HG03439 (cell line): ENCODE results near the gene ZCCHC10.

ENCODE experiments used
- ATAC-seq: cut with Tn5 transposase; IDR thresholded peaks from one replicate; pipeline ENCODE4 v1.9.1; 2021; ENCODE audit warnings: mild to moderate bottlenecking, moderate library complexity; ENCODE audit not compliant: unreplicated experiment

The ZCCHC10 gene

GRCh38 chr5:133025804-133026663 lies at the start of gene ZCCHC10:
ZCCHC10 (minus strand) TSS chr5:133026549; CDS start chr5:133026537, 12 bp downstream.
- peak; percentile 90 for ATAC-seq

DNA sequence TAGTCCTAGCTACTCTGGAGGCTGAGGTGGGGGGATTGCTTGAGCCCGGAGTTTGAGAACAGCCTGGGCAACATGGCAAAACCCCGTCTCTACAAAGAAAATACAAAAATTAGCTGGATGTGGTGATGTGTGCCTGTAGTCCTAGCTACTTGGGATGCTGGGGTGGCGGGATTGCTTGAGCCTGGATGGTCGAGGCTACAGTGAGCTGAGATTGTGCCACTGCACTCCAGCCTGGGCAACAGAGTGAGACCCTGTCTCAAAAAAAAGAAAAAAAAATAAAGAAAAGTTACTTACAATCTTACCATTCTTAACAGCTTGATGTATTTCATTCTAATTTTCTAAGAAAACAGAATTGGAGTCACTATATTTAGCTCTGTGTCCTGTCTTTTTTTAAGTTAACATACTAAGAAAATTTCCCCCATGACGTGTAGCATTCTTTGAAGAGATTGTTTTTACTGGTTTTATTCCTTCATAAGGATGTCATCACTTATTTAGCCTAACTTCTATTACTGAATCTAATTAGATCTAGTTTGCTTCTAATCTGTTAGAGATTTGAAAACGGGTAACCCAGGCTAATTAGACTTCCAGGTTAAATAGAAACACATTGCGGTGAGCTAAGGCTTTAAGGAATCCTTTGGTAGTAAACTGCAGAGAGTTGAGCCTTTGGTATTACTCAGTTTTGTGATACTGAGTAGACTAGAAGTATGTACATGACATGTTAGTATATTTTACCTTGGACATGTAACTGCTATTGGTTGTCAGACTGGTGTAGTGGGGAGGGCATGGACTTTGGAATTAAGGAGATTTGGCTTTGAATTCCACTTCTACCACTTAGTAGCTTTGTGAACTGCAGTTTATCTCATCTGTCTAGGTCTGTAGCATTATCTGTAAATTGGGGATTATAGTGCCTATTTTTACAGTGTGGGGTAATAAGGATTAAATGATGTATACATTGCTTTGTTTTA lies 49.5 kb upstream of the ZCCHC10 start:
- no peak for ATAC-seq

DNA sequence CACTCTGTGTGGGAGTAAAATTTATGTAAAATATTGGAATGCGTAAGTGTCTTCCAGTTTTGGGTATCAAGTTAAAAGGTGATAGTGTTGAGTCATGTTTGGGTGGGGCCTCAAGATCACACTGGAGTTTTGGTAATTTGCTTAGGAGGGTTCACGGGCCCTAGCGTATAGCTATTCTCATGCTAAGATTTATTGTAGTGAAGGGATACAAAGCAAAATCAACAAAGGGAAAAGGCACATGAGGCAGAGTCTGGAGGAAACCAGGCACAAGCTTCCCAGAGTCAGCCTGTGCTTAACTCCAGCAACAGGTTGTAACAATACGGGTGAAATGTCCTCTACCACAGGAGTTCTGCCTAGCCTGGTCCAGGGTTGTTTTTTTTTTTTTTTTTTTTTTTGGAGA lies 45.7 kb upstream of the ZCCHC10 start:
- no peak for ATAC-seq

DNA sequence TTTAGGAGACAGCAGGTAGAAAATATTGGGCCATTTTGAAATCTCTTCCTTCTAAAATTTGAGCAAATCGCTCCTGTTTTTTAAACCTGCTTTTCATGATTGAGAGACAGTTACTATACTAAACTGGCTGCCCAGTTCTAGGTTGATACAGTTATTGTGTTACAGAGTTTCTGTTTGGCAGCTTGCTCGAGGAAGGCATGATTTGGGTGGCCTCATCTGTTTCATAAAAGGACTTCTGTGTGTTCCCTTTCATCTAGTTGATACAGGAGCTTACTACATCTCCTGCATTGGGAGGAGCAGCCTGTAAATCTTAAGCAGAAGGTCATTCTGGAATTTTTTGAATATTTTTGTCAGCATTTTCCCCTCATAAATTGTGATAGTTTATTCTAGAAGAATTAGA lies 39.7 kb upstream of the ZCCHC10 start:
- no peak for ATAC-seq

- ATAC-seq, result no peak
Measured at GRCh38 chr5:133065471-133065870, 39.1 kb upstream of the ZCCHC10 start.

DNA sequence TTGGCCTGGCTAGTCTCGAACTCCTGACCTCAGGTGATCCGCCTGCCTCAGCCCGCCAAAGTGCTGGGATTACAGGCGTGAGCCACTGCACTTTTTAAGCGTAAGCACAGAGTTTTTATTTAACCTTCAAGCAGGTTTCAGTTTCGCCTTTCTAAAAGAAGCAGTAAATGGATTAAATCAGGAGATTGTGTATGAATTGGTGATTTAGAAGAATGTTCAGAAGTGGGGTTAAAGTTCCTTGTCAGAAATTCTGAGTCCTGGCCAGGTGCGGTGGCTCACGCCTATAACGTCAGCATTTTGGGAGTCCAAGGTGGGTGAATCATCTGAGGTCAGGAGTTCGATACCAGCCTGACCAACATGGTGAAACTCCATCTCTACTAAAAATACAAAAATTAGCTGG lies 37.6 kb upstream of the ZCCHC10 start:
- ATAC-seq, result no peak

- ATAC-seq, result no peak
Measured at GRCh38 chr5:133062276-133062675, 35.9 kb upstream of the ZCCHC10 start.

DNA sequence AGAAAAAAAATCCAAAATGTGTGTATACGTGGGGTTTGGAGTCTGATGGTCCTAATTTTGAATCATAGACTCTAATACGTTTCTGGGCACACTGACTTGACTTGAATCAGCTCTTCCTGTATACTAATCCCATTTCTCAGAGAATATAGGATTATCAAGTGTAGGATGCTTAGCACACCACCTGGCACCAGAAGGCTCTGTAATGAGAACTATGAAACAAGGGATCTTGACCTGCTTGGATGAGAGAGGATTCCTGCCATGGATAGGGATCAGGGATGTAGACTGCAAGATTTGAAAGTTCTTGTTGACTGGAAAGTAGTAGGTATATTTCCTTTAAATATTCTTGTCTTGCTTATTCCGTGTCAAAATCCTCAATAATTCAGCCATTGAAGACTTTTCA lies 33.3 kb upstream of the ZCCHC10 start:
- ATAC-seq, result no peak

- no peak for ATAC-seq
Measured at GRCh38 chr5:133056891-133057290, 30.5 kb upstream of the ZCCHC10 start.

GRCh38 chr5:133054697-133055471 lies 28.5 kb upstream of the ZCCHC10 start:
- no peak for ATAC-seq

- ATAC-seq, result no peak
Measured at GRCh38 chr5:133053448-133053847, 27.1 kb upstream of the ZCCHC10 start.

DNA sequence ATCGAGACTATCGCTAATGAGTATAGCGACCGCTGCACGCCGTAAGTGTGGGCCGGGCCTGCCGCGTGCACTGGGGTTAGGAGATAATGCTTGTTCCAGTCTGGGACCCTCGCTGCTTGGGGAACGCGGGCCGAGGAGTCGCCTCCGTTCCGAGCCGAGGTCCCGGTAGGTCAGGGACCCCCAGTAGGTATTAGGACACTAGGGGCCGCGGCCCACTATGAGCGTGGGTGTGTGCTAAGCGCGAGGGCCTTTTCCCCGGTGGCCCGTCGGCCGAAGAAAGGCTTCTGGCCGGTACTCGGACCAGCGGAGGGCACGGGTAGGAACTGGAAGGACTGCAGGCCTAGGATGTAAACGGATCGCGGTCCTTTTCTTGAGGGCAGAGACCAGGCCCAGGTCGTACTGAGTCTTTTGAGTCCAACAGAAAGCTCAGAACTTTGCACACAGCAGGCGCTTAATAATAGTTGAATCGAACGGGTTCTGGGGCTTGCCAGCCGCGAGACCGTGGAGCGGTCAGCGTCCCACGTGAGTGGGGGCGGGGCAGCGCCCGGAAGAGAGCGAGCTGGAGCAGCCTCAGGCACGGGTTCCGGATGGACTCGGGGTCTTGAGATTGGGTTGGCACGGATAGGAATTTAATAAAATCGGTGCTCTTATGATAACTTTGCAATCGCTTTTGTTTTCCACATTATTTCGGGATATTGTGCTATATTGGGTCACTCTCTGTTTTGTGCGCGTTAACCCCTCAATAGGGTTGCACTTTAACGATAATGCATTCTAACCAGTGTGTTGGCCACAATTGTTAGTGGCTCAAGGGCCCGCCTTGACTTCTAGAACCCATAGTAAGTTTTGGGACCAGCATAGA lies 26.2 kb upstream of the ZCCHC10 start:
- ATAC-seq, result peak; percentile 37

- peak; percentile 81 for ATAC-seq
Measured at GRCh38 chr5:133051542-133052316, 25.4 kb upstream of the ZCCHC10 start, which contains the start of gene HSPA4. HSPA4 (plus strand) TSS chr5:133052013; CDS start chr5:133052251, 238 bp downstream.

DNA sequence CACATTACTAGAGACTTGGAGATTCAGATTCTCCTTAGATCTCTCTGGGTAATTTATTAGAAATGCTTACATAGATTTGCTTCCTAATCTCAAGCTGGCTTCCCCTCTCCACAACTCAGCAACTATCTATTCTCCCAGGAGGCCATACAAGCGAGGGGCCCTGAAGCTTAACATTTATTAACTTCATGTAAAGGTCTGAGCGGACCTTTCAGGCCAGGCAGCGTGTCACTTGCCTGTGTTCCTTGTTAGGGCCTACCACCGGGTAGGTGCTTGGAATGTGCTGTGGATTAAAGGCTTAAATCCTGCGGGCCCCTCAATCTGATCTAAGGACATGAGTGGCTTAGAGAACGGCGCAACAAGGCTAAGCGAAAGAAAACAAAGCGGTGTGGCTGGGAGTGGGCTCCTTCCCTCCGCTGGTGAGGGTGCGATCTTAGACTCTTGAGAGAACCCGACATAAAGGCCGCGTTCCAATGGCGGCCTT lies 24.8 kb upstream of the ZCCHC10 start:
- ATAC-seq, result no peak

DNA sequence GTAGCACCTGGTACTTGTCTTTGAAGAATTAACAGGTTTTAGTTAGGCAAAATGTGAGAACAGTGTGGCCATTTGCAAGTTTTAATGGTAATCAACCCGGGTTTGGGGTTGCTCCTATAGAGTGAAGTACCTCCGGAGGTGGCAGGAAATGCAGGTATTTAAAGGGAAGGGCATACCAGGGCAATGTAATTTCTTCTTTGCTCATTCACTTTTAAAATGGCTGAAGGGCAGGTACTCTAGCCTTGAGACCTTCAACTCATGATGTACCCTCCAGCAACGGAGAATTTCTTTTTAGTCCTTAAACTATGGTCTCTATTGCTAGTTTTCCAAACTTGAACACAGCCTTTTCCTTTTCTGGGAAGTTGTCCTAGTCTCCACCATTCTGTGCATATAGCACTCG lies 24.2 kb upstream of the ZCCHC10 start:
- ATAC-seq, result no peak

DNA sequence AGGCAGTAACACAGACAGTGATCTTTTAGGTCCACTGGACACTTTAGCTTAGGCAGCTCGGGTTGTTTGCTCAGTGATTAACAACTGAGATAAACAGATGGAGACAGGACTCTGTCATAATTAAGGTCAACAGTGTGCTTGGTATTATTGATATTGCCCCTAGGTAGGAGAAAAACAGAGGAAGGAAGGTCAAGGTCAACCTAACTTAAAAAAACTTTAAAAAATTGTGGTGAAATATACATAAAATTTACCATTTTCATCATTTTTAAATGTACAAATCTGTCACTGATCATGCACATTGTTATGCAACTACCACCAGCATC lies 23.3 kb upstream of the ZCCHC10 start:
- ATAC-seq, result no peak

DNA sequence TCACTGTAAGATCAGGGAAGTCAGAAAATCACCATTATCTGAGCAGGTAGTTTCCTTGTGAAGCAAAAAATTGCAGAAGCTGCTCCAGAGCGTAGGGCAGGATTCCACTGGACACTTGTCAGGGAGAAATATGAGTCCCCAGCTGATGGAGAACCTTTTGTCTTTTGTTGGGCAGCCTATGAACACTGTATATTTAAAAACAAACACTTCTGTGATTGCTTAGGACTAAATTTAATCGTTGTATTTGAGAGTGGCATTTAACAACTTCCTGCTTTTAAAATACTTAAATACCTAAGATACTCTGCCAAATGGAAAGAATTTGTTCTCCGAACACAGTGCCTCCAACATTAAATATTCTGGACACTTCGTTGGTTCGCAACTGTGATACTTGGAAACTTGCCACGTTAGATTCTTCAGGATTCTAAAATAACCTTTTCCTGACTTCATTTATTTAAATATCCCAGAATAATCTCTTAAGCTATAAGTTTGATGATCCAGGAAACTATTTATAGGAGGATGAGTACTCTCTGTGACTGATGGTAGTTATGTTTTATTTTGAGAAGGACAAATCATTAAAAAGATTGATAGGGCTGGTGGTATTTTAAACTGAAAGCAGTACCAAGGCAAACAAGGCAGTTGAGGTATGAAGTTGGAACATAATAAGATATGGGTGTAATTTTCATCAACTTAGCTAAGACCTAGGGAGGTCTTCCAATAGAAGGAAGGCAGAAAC lies 22.8 kb upstream of the ZCCHC10 start:
- no peak for ATAC-seq

DNA sequence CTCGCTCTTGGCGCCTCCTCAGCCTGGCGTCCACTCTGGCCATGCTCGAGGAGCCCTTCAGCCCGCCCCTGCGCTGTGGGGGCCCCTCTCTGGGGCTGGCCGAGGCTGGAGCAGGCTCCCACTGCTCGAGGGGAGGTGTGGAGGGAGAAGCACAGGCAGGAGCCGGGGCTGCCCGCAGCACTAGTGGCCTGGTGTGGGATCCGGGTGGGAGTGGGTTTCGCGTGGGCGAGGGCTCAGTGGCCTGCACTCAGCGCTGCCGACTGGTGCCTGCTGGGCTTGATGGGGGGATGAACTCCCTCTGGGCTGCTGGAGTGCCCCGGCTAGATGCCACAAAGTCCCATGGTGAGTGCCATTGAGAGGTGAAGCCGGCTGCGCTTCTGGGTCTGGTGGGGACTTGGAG lies 21.1 kb upstream of the ZCCHC10 start:
- ATAC-seq, result no peak
